ENCODE results near the gene APEH. TPM values are rescaled to one million over a fixed set of nuclear protein-coding genes. Genes with fewer than 3 reads are reported as not detected.

Gene APEH
- total RNA-seq, 1 experiment from 2014 or later = 246 TPM

GRCh38 chr3:49644684-49645083 lies 29.5 kb upstream of the APEH start:
- no peak overlapping the region for H3K9ac ChIP-seq (ENCODE audit: low read length)
- H4K20me1 ChIP-seq (ENCODE audit: insufficient read depth) = no peaks in the 10 kb centered on the region
- DNase-seq (ENCODE audit: low read depth, low spot score) (no peak), ATAC-seq (no peak)
- no peaks in the 10 kb centered on the region for H3K79me2 ChIP-seq (ENCODE audit: insufficient read depth, low read length)
- H3K4me1 ChIP-seq (ENCODE audit: control insufficient read depth in 1 of 2, insufficient read depth in 2 of 2, low read length in 2 of 2) = peaks cover 4 to 14% of the 10 kb centered on the region in 2 experiments; a peak in 2 of 4 replicates
- ChIA-PET CTCF (no interaction called here), RAD21 (ENCODE audit: low non-redundant PET in 1 of 2, low total read pairs in 2 of 2, uncharacterized antibody in 2 of 2, unreplicated experiment in 2 of 2) (no interaction called here), POLR2A (no interaction called here)
- H2AFZ ChIP-seq (ENCODE audit: low read depth, low read length, poor library complexity, severe bottlenecking) = no peak overlapping the region
- no peaks in the 10 kb centered on the region for H3K9me2 ChIP-seq (ENCODE audit: insufficient read depth)
- H3K27ac ChIP-seq (ENCODE audit: low read depth, low read length) = no peak overlapping the region
- BruUV-seq (replicated peaks) = no TSS peak
- H3K27me3 ChIP-seq (ENCODE audit: insufficient read depth, low read length) = no peaks in the 10 kb centered on the region
- no peak for TF ChIP-seq MAX (IDR thresholded peaks at IDR 0.05)
- TF ChIP-seq, protein P1, sequence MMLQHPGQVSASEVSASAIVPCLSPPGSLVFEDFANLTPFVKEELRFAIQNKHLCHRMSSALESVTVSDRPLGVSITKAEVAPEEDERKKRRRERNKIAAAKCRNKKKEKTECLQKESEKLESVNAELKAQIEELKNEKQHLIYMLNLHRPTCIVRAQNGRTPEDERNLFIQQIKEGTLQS (IDR thresholded peaks at IDR 0.05) = no peak
- TF ChIP-seq POLR2AphosphoS5 (IDR thresholded peaks at IDR 0.05; ENCODE audit: low read depth, low read length) = no peak
- no peak for TF ChIP-seq POLR2A (IDR thresholded peaks at IDR 0.05; ENCODE audit: borderline replicate concordance, extremely low read depth, insufficient read depth, insufficient read length)
- no peak for TF ChIP-seq ZFX (IDR thresholded peaks at IDR 0.05)
- TF ChIP-seq, protein P2, sequence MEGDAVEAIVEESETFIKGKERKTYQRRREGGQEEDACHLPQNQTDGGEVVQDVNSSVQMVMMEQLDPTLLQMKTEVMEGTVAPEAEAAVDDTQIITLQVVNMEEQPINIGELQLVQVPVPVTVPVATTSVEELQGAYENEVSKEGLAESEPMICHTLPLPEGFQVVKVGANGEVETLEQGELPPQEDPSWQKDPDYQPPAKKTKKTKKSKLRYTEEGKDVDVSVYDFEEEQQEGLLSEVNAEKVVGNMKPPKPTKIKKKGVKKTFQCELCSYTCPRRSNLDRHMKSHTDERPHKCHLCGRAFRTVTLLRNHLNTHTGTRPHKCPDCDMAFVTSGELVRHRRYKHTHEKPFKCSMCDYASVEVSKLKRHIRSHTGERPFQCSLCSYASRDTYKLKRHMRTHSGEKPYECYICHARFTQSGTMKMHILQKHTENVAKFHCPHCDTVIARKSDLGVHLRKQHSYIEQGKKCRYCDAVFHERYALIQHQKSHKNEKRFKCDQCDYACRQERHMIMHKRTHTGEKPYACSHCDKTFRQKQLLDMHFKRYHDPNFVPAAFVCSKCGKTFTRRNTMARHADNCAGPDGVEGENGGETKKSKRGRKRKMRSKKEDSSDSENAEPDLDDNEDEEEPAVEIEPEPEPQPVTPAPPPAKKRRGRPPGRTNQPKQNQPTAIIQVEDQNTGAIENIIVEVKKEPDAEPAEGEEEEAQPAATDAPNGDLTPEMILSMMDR (IDR thresholded peaks at IDR 0.05 in 2 of 3, conservative IDR thresholded peaks at IDR 0.05 in 1 of 3; ENCODE audit: borderline replicate concordance in 1 of 3, insufficient read depth in 1 of 3, low read depth in 2 of 3, low read length in 2 of 3) = no peak
- no peak for TF ChIP-seq RAD21 (IDR thresholded peaks at IDR 0.05; ENCODE audit: low read depth)
- H3K4me3 ChIP-seq (replicated peaks in 1 of 2; ENCODE audit: low read depth in 1 of 2, low read length in 2 of 2) = no peak overlapping the region
- no peaks in the 10 kb centered on the region for H3K9me3 ChIP-seq (ENCODE audit: control insufficient read depth in 1 of 2, insufficient read depth in 1 of 2, low read depth in 1 of 2, low read length in 2 of 2)
- H3K4me2 ChIP-seq (ENCODE audit: low read length) = no peak overlapping the region
- intact Hi-C loops (cut with micrococcal nuclease) = no loop called here
- H3K36me3 ChIP-seq (ENCODE audit: control insufficient read depth in 1 of 2, insufficient read depth in 2 of 2, low read length in 2 of 2) = no peaks in the 10 kb centered on the region

- Histone ChIP-seq H3K4me1 (ENCODE audit: control insufficient read depth in 1 of 2, insufficient read depth in 2 of 2, low read length in 2 of 2) (peaks cover 4 to 17% of the 10 kb centered on the region in 2 experiments; a peak in 2 of 4 replicates), H3K36me3 (ENCODE audit: control insufficient read depth in 1 of 2, insufficient read depth in 2 of 2, low read length in 2 of 2) (no peaks in the 10 kb centered on the region), H4K20me1 (ENCODE audit: insufficient read depth) (no peaks in the 10 kb centered on the region), H3K4me3 (replicated peaks in 1 of 2; ENCODE audit: low read depth in 1 of 2, low read length in 2 of 2) (no peak overlapping the region), H3K9me2 (ENCODE audit: insufficient read depth) (no peaks in the 10 kb centered on the region), H3K9ac (ENCODE audit: low read length) (no peak overlapping the region), H3K79me2 (ENCODE audit: insufficient read depth, low read length) (no peaks in the 10 kb centered on the region), H3K27ac (ENCODE audit: low read depth, low read length) (no peak overlapping the region), H3K4me2 (ENCODE audit: low read length) (no peak overlapping the region), H2AFZ (ENCODE audit: low read depth, low read length, poor library complexity, severe bottlenecking) (no peak overlapping the region), H3K9me3 (ENCODE audit: control insufficient read depth in 1 of 2, insufficient read depth in 1 of 2, low read depth in 1 of 2, low read length in 2 of 2) (no peaks in the 10 kb centered on the region), H3K27me3 (ENCODE audit: insufficient read depth, low read length) (no peaks in the 10 kb centered on the region)
- ChIA-PET POLR2A (no interaction called here), RAD21 (ENCODE audit: low non-redundant PET in 1 of 2, low total read pairs in 2 of 2, uncharacterized antibody in 2 of 2, unreplicated experiment in 2 of 2) (no interaction called here), CTCF (interaction anchor here (0.7 kb wide), 1 partner anchor 8 kb away, joined by 3 read pairs; no protein-coding TSS in a partner anchor)
- ATAC-seq (no peak), DNase-seq (ENCODE audit: low read depth, low spot score) (no peak)
- no TSS peak for BruUV-seq (replicated peaks)
- no peak for TF ChIP-seq RAD21 (IDR thresholded peaks at IDR 0.05; ENCODE audit: low read depth)
- TF ChIP-seq FOSL1 (IDR thresholded peaks at IDR 0.05; ENCODE audit: low read depth) = no peak
- no peak for TF ChIP-seq SP1 (IDR thresholded peaks at IDR 0.05; ENCODE audit: low read depth)
- no peak for TF ChIP-seq SRF (IDR thresholded peaks at IDR 0.05; ENCODE audit: low read depth)
- intact Hi-C loops (cut with micrococcal nuclease) = no loop called here
Observed at GRCh38 chr3:49646236-49646635, 27.9 kb upstream of the APEH start.

Measured in HCT116 (cell line).